Stimulated activated effector memory CD8-positive, alpha-beta T cell treated with anti-CD3 and anti-CD28 coated beads, Interleukin-12 subunit alpha, Interleukin-12 subunit beta, amount 100 ng/mL, for 72 hours (primary cell): ENCODE measurements around the gene PHC2.
A peak's percentile ranks its signal among the peaks of the same experiment; 100 is the strongest.

Experiments
- ATAC-seq: fragments of 150-1000 bp; cut with Tn5 transposase; 2 replicates; pipeline ENCODE4 v1.10.0; 2021
- DNase-seq, 2 donors: peaks; one replicate each; pipeline ENCODE4 v3.0.0; 2021 to 2022; ENCODE audit warnings: low spot score in 2 of 2
- H3K27ac Mint-ChIP-seq: one replicate; pipeline ENCODE4 v1.8.0; 2022; ENCODE audit warnings: mild to moderate bottlenecking, mixed read lengths
- H3K36me3 Mint-ChIP-seq: one replicate; pipeline ENCODE4 v1.8.0; 2022; ENCODE audit warnings: mild to moderate bottlenecking, mixed read lengths
- H3K4me1 Mint-ChIP-seq: one replicate; pipeline ENCODE4 v1.8.0; 2022; ENCODE audit warnings: mixed read lengths
- H3K4me3 Mint-ChIP-seq: one replicate; pipeline ENCODE4 v1.8.0; 2022; ENCODE audit warnings: mild to moderate bottlenecking, mixed read lengths
- H3K9me3 Mint-ChIP-seq: one replicate; pipeline ENCODE4 v1.8.0; 2022; ENCODE audit warnings: mixed read lengths

The PHC2 gene

GRCh38 chr1:33335020-33335419, 95.9 kb downstream of the PHC2 start:
- Mint-ChIP-seq H3K36me3 (peaks cover 46% of the 10 kb centered on the region), H3K4me1 (peaks cover 16% of the 10 kb centered on the region), H3K9me3 (no peaks in the 10 kb centered on the region), H3K4me3 (no peak overlapping the region), H3K27ac (peak overlapping the region; percentile 15)
- ATAC-seq (no peak), DNase-seq (no peak)

DNA sequence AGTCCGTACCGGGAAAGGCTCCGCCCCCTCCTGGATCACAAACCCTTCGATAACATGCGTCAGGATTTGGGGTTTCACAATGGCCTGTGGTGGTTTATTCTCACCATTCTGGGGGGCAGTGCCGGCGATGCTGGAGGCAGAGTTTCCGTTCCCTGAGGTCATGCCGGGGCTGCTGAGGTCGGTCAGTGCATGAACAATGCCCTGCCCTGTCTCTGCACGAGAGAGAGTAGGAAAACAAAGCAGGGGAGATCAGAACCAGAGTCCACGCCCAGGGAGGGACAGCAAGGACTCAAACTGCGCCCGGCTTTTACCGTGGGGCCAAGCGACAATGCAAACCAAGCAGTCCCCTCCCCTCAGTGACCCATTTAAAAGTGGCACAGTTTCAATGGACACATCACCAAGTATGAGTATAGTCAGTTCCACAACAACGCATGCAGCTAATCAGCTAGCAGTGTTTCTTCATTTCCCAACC, 96.8 kb downstream of the PHC2 start:
- Mint-ChIP-seq H3K4me3 (no peak overlapping the region), H3K36me3 (peaks cover 55% of the 10 kb centered on the region)

DNA sequence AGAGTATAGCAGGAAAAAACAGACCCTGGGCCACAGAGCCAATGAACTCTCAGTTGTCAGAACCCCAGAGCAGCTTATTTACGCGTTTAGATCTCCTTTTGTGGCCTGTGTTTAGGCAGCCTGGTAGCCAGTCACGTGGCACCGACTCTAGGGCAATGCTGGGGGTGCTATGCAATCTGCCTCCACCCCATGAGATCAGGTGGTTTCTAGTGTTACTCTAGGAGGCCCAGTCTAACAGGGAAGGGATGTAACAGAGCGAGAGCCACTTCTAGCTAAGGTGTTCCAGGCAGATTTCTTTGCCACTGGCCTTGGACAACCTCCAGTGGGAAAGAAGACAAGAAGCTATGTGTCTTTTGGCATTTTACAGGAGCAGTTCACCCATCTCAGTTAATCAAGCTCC, 98.0 kb downstream of the PHC2 start:
- DNase-seq, result no peak
- Mint-ChIP-seq H3K36me3 (peaks cover 68% of the 10 kb centered on the region), H3K9me3 (no peaks in the 10 kb centered on the region), H3K4me1 (peaks cover 9% of the 10 kb centered on the region), H3K4me3 (no peak overlapping the region), H3K27ac (peak overlapping the region; percentile 17)
- no peak for ATAC-seq

More for the DNA sequence above, 96.8 kb downstream of the PHC2 start:
- ATAC-seq (no peak), DNase-seq (no peak)
- peaks cover 13% of the 10 kb centered on the region for H3K4me1 Mint-ChIP-seq
- peak overlapping the region; percentile 15 for H3K27ac Mint-ChIP-seq
- no peaks in the 10 kb centered on the region for H3K9me3 Mint-ChIP-seq

DNA sequence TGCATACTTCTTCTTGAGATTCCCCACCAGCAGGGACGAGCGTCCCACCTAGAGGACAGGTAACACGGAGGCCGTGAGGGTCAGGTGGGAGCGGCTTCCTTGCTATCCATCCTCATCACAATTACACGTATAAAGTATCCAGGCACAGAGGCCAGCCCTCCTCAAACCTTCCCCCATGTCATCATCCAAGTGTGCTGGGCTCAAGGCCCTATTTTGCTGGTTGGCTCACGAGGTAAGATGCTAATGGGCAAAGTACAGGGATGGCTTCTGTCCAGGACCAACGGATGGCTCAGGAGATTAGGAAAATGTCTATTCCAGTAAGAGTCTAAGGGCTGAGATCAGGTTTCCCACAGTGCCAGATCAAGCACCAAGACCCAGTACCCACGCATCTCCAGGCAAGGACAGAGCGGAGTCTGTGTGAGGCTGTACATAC, 98.5 kb downstream of the PHC2 start:
- Mint-ChIP-seq H3K4me1 (peaks cover 6% of the 10 kb centered on the region), H3K4me3 (no peak overlapping the region), H3K9me3 (no peaks in the 10 kb centered on the region), H3K36me3 (peaks cover 73% of the 10 kb centered on the region), H3K27ac (no peak overlapping the region)
- no peak for ATAC-seq
- no peak for DNase-seq

DNA sequence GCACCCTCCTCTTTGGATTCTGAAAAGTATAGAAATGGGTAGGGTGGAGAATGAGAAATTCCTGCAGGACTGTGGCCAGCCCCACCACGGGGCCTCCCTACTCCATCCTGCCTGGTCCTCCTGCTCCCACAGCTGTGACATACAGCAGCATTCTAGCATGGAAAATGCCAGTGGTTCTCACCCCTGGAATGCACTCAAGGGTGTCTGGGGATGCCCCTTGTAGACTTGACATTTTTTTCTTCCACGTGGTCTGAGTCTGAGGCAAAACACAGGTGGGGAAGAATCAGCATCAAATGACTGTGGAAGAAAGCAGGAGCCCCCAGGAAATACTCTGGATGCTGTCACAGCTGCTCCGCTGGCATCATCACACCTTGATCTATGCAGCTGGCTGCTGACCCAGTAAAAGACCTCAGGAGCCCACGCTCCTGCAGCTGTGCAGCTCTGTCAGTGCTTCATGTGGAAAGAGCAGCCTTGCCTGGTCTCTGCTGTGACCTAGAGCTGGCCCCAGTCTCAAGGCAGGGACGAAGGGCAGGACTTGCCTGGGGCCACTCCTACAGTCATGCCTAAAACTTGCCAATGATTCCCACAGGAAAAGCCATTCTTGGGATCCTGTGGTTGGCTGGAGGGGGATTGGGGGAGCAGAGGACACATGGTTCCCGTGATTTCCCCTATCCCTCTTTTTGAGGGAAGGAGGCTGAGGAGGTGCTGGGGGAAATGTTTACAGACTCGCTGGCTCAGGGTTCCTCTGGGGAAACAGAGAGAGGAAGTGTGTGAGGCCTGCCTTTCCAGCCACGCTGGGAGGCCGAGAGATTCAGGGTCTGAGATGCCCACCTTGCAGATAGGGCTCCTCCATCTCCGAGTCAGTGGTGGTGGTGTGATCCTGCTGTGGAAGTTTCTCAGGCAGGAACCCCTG, 99.2 kb downstream of the PHC2 start:
- Mint-ChIP-seq H3K27ac (no peak overlapping the region), H3K36me3 (peaks cover 79% of the 10 kb centered on the region), H3K4me3 (no peak overlapping the region), H3K4me1 (peaks cover 6% of the 10 kb centered on the region), H3K9me3 (no peaks in the 10 kb centered on the region)
- ATAC-seq, result no peak
- DNase-seq, result no peak

DNA sequence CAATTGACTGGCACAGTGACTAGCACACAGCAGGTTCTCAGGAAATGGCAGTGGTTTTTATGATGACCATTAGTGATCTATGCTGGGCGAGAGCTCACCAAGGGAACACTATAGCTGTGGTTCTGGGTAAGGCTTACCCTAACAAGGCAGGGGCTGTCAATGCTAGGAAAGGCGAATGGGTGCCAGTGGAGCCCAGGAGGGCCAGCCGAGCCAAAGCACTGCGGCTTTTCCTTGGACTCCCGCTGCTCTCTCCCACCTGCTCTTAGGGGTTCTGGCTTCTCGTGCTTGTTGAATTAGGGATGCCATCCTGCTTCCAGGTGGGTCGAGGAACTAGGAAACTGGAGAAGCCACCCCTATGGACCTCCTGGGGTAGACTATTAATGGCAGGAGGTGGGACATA, 100.0 kb downstream of the PHC2 start:
- no peaks in the 10 kb centered on the region for H3K9me3 Mint-ChIP-seq
- H3K4me1 Mint-ChIP-seq, result peaks cover 6% of the 10 kb centered on the region
- peaks cover 84% of the 10 kb centered on the region for H3K36me3 Mint-ChIP-seq
- DNase-seq (no peak), ATAC-seq (no peak)
- no peak overlapping the region for H3K4me3 Mint-ChIP-seq
- H3K27ac Mint-ChIP-seq, result no peak overlapping the region

DNA sequence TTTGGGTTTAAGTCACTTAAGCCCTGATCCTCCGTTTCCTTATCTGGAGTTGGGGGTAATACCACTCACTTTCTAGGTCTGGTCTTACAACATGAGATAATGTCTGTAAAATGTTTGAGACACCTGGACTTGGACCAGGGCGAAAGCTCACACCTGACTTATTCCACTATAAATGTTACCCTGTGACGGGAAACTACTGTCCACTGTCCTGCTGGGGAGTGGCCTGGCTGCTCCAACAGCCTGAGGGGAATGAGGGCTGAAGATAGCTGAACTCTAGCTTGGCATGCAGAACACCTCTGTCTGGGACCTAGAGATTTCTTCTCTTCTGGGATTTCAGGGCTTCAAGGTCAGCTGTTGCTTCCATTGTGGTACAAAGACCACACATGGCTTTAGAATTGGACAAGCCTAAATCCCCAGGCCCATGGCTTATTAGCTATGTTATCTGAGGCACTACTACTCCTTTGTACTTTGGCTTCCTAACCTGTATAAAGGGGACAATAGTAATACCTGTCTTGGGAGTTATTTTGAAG, 100.5 kb downstream of the PHC2 start:
- DNase-seq, result no peak
- no peak for ATAC-seq
- H3K9me3 Mint-ChIP-seq, result no peaks in the 10 kb centered on the region
- no peak overlapping the region for H3K4me3 Mint-ChIP-seq
- H3K36me3 Mint-ChIP-seq, result peaks cover 87% of the 10 kb centered on the region
- no peak overlapping the region for H3K27ac Mint-ChIP-seq
- peaks cover 6% of the 10 kb centered on the region for H3K4me1 Mint-ChIP-seq

DNA sequence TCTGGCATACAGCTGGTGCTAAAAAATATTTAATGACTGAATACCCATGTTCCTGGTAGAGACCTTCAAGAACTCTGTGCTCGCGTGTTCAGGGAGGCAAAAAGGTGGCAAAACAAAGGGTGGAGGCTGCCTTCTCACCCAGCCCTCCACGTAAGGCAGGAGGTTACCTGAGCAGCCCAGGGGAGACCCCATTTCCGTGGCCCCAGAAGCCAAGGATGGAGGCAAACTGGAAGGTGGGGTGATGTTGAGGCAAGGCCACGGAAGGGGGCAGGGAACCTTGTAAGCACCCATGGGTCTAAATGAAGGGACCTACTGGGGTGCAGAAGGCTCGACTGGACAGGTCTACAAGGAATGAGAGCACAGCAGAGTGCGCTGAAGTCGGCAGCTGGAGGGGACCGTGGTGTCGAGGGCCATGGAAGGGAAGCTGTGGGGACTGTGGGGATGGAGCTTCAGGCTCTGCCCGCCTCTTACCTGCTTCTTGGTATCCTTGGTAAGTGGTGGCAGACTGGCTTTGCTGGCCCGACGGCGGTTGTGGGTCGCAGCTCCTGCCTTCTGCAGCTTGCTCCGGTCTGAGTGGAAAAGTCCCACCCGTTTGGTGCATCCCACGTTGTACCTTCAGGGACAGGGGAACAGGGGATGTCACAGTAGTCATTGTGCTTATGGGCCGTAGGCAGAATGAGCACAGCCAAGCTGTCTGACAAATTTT, 101.1 kb downstream of the PHC2 start:
- no peak overlapping the region for H3K4me3 Mint-ChIP-seq
- H3K27ac Mint-ChIP-seq, result no peak overlapping the region
- no peaks in the 10 kb centered on the region for H3K9me3 Mint-ChIP-seq
- ATAC-seq (no peak), DNase-seq (no peak)
- peaks cover 94% of the 10 kb centered on the region for H3K36me3 Mint-ChIP-seq
- no peaks in the 10 kb centered on the region for H3K4me1 Mint-ChIP-seq

DNA sequence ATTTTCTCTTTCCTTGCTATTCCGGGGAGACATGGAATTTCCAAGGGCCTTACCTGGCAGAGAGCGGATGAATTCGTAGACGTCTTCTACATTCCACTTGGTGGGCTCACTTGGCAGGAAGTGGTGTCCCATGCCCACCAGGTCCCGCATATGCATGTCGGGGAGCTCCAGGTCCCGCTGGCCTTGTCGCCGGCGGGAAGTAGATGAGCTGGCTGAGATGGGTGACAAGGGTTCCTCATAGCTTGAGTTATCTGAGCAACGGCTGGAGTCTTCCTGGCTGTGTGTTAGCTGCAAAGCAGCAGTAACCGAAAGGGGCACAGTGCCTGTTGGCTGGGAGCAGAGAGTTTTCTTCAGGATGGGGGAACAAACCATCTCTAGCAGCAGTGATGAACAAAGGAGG, 102.1 kb downstream of the PHC2 start:
- Mint-ChIP-seq H3K4me1 (no peaks in the 10 kb centered on the region), H3K4me3 (no peak overlapping the region), H3K27ac (no peak overlapping the region), H3K36me3 (peaks cover 96% of the 10 kb centered on the region), H3K9me3 (no peaks in the 10 kb centered on the region)
- DNase-seq (no peak), ATAC-seq (no peak)

DNA sequence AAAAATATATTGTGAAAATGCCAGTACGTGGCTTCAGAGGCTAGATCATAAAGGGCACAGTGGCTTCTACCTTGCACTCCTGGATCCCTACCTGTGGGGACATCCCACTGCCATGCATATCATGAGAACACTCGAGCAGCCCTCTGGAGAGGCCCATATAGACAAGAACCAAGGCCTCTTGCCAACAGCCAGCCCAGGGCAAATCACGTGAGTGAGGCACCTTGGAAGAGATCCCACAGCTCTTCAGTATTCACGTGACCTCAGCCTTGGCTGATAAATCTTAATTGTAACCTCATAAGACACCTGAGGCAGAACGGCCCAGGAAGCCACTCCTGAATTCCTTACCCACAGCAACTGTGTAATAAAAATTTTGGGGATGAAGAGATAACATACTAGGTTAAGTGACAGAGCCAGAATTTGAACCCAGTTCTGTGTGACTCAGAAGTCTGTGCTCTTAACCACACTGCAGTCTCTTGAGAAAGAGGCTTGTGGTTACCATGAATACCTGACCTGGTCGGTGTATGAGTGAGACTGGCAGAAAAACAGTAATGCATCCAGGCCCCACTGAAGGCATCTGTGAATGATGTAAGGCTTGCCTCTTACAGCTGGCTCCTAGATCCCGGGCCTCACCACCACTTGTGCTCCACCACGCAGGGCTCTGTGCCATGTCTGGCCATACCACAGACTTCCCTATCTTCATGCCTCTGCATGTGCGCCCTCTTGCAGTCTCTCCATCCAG, 103.1 kb downstream of the PHC2 start:
- DNase-seq (no peak), ATAC-seq (peak; percentile 77)
- Mint-ChIP-seq H3K27ac (no peak overlapping the region), H3K9me3 (no peaks in the 10 kb centered on the region), H3K36me3 (peaks cover 96% of the 10 kb centered on the region), H3K4me3 (no peak overlapping the region), H3K4me1 (no peaks in the 10 kb centered on the region)

DNA sequence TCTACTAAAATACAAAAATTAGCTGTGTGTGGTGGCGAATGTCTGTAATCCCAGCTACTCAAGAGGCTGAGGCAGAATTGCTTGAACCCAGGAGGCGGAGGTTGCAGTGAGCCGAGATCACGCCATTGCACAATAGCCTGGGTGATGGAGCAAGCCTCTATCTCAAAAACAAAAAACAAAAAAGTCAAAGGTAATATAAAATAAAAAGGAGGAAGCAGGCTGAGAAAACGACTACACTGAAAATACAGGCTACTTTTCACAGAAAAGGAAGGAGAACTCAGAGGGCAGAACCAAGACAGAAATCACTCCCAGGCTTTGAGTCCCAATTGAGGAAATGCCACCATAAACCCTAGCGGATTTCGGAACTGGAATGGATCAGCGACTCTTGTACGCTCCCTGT, 104.1 kb downstream of the PHC2 start:
- Mint-ChIP-seq H3K36me3 (peaks cover 88% of the 10 kb centered on the region), H3K4me1 (no peaks in the 10 kb centered on the region), H3K9me3 (no peaks in the 10 kb centered on the region), H3K27ac (no peak overlapping the region), H3K4me3 (no peak overlapping the region)
- DNase-seq (no peak), ATAC-seq (no peak)

GRCh38 chr1:33324677-33325575, 106.0 kb downstream of the PHC2 start:
- no peak for DNase-seq
- no peaks in the 10 kb centered on the region for H3K9me3 Mint-ChIP-seq
- H3K4me3 Mint-ChIP-seq, result no peak overlapping the region
- peaks cover 69% of the 10 kb centered on the region for H3K36me3 Mint-ChIP-seq
- no peaks in the 10 kb centered on the region for H3K4me1 Mint-ChIP-seq
- H3K27ac Mint-ChIP-seq, result peak overlapping the region; percentile 32
- ATAC-seq, result no peak

- Mint-ChIP-seq H3K4me1 (no peaks in the 10 kb centered on the region), H3K27ac (peak overlapping the region; percentile 56), H3K36me3 (peaks cover 59% of the 10 kb centered on the region), H3K4me3 (no peak overlapping the region), H3K9me3 (no peaks in the 10 kb centered on the region)
- DNase-seq, result no peak
- no peak for ATAC-seq
Measured at GRCh38 chr1:33323663-33324477, 107.0 kb downstream of the PHC2 start.
